H1 (cell line): Measurements from ENCODE around the gene TBC1D22A. TPM values are rescaled to one million over a fixed set of nuclear protein-coding genes. Genes with fewer than 3 reads are reported as not detected.

ENCODE experiments used
- CTCF ChIA-PET: fragments of 300-600 bp; sonication (Branson Sonifier 250); formaldehyde crosslinking; loops from one replicate; lab custom pipeline; 2021; ENCODE audit not compliant: partially characterized antibody; lab: Charles Lee
- POLR2A ChIA-PET: fragments of 300-600 bp; sonication (Branson Sonifier 250); formaldehyde crosslinking; loops from one replicate; lab custom pipeline; 2021; ENCODE audit warnings: inconsistent platforms; ENCODE audit not compliant: partially characterized antibody; lab: Charles Lee
- DNase-seq, 2 experiments: peaks; one replicate each; pipeline versions ENCODE4 v3.0.0 to v3.0.0-alpha.2; 2010 to 2022; ENCODE audit warnings: low spot score in 2 of 2, low read depth in 1 of 2, mixed read lengths in 1 of 2
- FAIRE-seq: peaks from 2 replicates; lab custom pipeline; 2011; peaks lifted over from hg19 to GRCh38; lab: Jason Lieb, UNC
- H2AFZ ChIP-seq: 2 replicates; pipeline ENCODE4 v1.8.1; 2012; ENCODE audit warnings: low read length, inconsistent platforms
- H2AK5ac ChIP-seq: 2 replicates; pipeline ENCODE4 v1.6.1; 2013; ENCODE audit warnings: low read depth, low read length
- H2BK120ac ChIP-seq: replicated peaks from 2 replicates; pipeline ENCODE3; 2013; ENCODE audit warnings: low read depth, low read length, inconsistent platforms
- H2BK12ac ChIP-seq: 2 replicates; pipeline ENCODE4 v1.6.1; 2013; ENCODE audit warnings: low read depth, low read length
- H2BK15ac ChIP-seq: 2 replicates; pipeline ENCODE4 v1.6.1; 2013; ENCODE audit warnings: low read length
- H2BK20ac ChIP-seq: 2 replicates; pipeline ENCODE4 v1.6.1; 2013; ENCODE audit warnings: low read length
- H2BK5ac ChIP-seq: 2 replicates; pipeline ENCODE4 v1.6.1; 2013; ENCODE audit warnings: low read depth, low read length
- H3K14ac ChIP-seq: 2 replicates; pipeline ENCODE4 v1.6.1; 2013; ENCODE audit warnings: inconsistent platforms; ENCODE audit not compliant: insufficient read length
- H3K18ac ChIP-seq: 2 replicates; pipeline ENCODE4 v1.6.1; 2013; ENCODE audit warnings: low read length; ENCODE audit errors: extremely low read depth
- H3K23ac ChIP-seq: 2 replicates; pipeline ENCODE4 v1.6.1; 2013; ENCODE audit warnings: inconsistent platforms; ENCODE audit not compliant: insufficient read length
- H3K23me2 ChIP-seq: 2 replicates; pipeline ENCODE4 v1.6.1; 2013; ENCODE audit warnings: low read depth, low read length
- H3K27ac ChIP-seq: 2 replicates; pipeline ENCODE4 v1.6.1; 2011; ENCODE audit warnings: low read depth, low read length, inconsistent platforms
- H3K27me3 ChIP-seq, 4 experiments: replicated peaks in 1 of 4; 1 replicate in 1 of 4; 2 replicates in 3 of 4; pipeline versions ENCODE4 v1.6.1 to v1.8.1; 2011 to 2013; ENCODE audit warnings: low read length in 3 of 4, mild to moderate bottlenecking in 3 of 4, inconsistent platforms in 2 of 4, mixed read lengths in 2 of 4, moderate library complexity in 1 of 4; ENCODE audit not compliant: control insufficient read depth in 3 of 4, insufficient read depth in 3 of 4; ENCODE audit errors: extremely low read depth in 1 of 4
- H3K36me3 ChIP-seq, 4 experiments: 2 replicates each; pipeline versions ENCODE4 v1.6.1 to v1.8.1; 2011 to 2013; ENCODE audit warnings: mild to moderate bottlenecking in 4 of 4, low read length in 3 of 4, moderate library complexity in 2 of 4, control low read depth in 1 of 4, inconsistent platforms in 1 of 4; ENCODE audit not compliant: insufficient read depth in 4 of 4, control insufficient read depth in 2 of 4
- H3K4ac ChIP-seq: replicated peaks from 2 replicates; pipeline ENCODE3; 2013; ENCODE audit warnings: low read length, low read depth, mixed read lengths, inconsistent platforms; ENCODE audit not compliant: insufficient read length
- H3K4me1 ChIP-seq, 4 experiments: replicated peaks in 1 of 4; 1 replicate in 1 of 4; 2 replicates in 3 of 4; pipeline versions ENCODE4 v1.6.1 to v1.8.1; 2011 to 2013; ENCODE audit warnings: low read length in 3 of 4, inconsistent platforms in 2 of 4, mixed read lengths in 1 of 4; ENCODE audit not compliant: insufficient read depth in 4 of 4, control insufficient read depth in 3 of 4
- H3K4me2 ChIP-seq, 2 experiments: 2 replicates each; pipeline versions ENCODE4 v1.6.1 to v1.8.1; 2011 to 2013; ENCODE audit warnings: low read depth in 2 of 2, low read length in 2 of 2, control low read depth in 1 of 2, inconsistent platforms in 1 of 2, mild to moderate bottlenecking in 1 of 2; ENCODE audit not compliant: insufficient read depth in 1 of 2
- H3K4me3 ChIP-seq, 4 experiments: fragments of 200-600, 300-600 bp in 1 of 4; sonication (generic), shearing (Covaris generic), sonication (Bioruptor Twin) in 1 of 4; 2 replicates each; pipeline versions ENCODE4 v1.5.1 to v1.8.1; 2011 to 2016; ENCODE audit warnings: low read length in 4 of 4, low read depth in 3 of 4, control low read depth in 2 of 4, inconsistent platforms in 2 of 4, mild to moderate bottlenecking in 2 of 4, mixed read lengths in 1 of 4, moderate library complexity in 1 of 4; ENCODE audit not compliant: insufficient read depth in 2 of 4; ENCODE audit errors: extremely low read depth in 1 of 4
- H3K56ac ChIP-seq: replicated peaks from 2 replicates; pipeline ENCODE3; 2013; ENCODE audit warnings: low read depth, mild to moderate bottlenecking, mixed read lengths, low read length, inconsistent platforms; ENCODE audit not compliant: insufficient read length
- H3K79me1 ChIP-seq: 2 replicates; pipeline ENCODE4 v1.6.1; 2013; ENCODE audit warnings: low read depth, low read length, control low read depth
- H3K79me2 ChIP-seq, 2 experiments: 2 replicates each; pipeline versions ENCODE4 v1.6.1 to v1.8.1; 2012 to 2013; ENCODE audit warnings: low read length in 2 of 2, mild to moderate bottlenecking in 2 of 2, inconsistent platforms in 1 of 2; ENCODE audit not compliant: insufficient read depth in 2 of 2, control insufficient read depth in 1 of 2
- H3K9ac ChIP-seq, 4 experiments: replicated peaks in 1 of 4; 1 replicate in 1 of 4; 2 replicates in 3 of 4; pipeline versions ENCODE4 v1.6.1 to v1.8.1; 2011 to 2013; ENCODE audit warnings: low read depth in 3 of 4, low read length in 3 of 4, control low read depth in 2 of 4, mild to moderate bottlenecking in 2 of 4, moderate library complexity in 2 of 4, inconsistent platforms in 1 of 4; ENCODE audit errors: extremely low read depth in 1 of 4
- H3K9me3 ChIP-seq, 2 experiments: 2 replicates each; pipeline versions ENCODE4 v1.6.1 to v1.8.1; 2012 to 2013; ENCODE audit warnings: mild to moderate bottlenecking in 2 of 2, moderate library complexity in 2 of 2, control low read depth in 1 of 2, inconsistent platforms in 1 of 2, low read depth in 1 of 2, low read length in 1 of 2, mixed read lengths in 1 of 2; ENCODE audit not compliant: insufficient read depth in 2 of 2
- H4K20me1 ChIP-seq, 2 experiments: replicated peaks in 1 of 2; 2 replicates each; pipeline versions ENCODE3 to v1.8.1; 2011 to 2013; ENCODE audit warnings: inconsistent platforms in 2 of 2, low read length in 2 of 2, mild to moderate bottlenecking in 1 of 2; ENCODE audit not compliant: insufficient read depth in 2 of 2, control insufficient read depth in 1 of 2
- H4K5ac ChIP-seq: 2 replicates; pipeline ENCODE4 v1.6.1; 2013; ENCODE audit warnings: low read length, low read depth, mixed read lengths, inconsistent platforms; ENCODE audit not compliant: insufficient read length
- H4K8ac ChIP-seq: 2 replicates; pipeline ENCODE4 v1.8.0; 2013; ENCODE audit warnings: mild to moderate bottlenecking, moderate library complexity, low read length, inconsistent platforms; ENCODE audit not compliant: insufficient read depth; ENCODE audit errors: extremely low read depth
- H4K91ac ChIP-seq: replicated peaks from 2 replicates; pipeline ENCODE3; 2013; ENCODE audit warnings: low read length, mixed read lengths, inconsistent platforms; ENCODE audit not compliant: insufficient read length
- RNF2 ChIP-seq: fragments of 200-900, 300-1000 bp; sonication (generic); IDR thresholded peaks from 2 replicates; pipeline ENCODE4 v1.7.1; 2016; ENCODE audit warnings: borderline replicate concordance, low read depth, mild to moderate bottlenecking, antibody characterized with exemption, low read length; ENCODE audit not compliant: poor library complexity, severe bottlenecking; ENCODE audit errors: missing control alignments
- WGBS, 2 experiments: shearing (Covaris generic) in 1 of 2; methylation state at CpG; one replicate each; pipeline versions ENCODE4 v1.1.6 to v1.1.7; 2013 to 2015; ENCODE audit warnings: low lambda C conversion rate in 2 of 2, mixed read lengths in 2 of 2, inconsistent platforms in 1 of 2, low coverage in 1 of 2, missing lambda C conversion rate in 1 of 2; ENCODE audit not compliant: insufficient replicate concordance in 2 of 2, insufficient coverage in 1 of 2, insufficient read length in 1 of 2; ENCODE audit errors: extremely low coverage in 1 of 2, missing lambda C conversion rate in 1 of 2; 5-methylcytosine and 5-hydroxymethylcytosine counted together
- polyA plus RNA-seq, 7 experiments: library from polyadenylated mRNA; depleted of rRNA in 3 of 7; stranded (reverse) in 5 of 7; unstranded in 2 of 7; fragments of >200 nt in 5 of 7; fragments of 200-250 nt in 2 of 7; gene quantifications; 1 replicate in 5 of 7; 2 replicates in 1 of 7; 4 replicates in 1 of 7; pipeline versions ENCODE4 v1.2.1 to v1.2.3, GENCODE V29; 2011 to 2013; ENCODE audit warnings: missing spikeins in 2 of 7, mixed read lengths in 2 of 7
- total RNA-seq: library from RNA; stranded (reverse); fragmentation: NEBNext Ultra II Directional; extraction: Animal tissue kit (Norgen Biotek cat#: 25700); gene quantifications from 2 replicates; pipeline ENCODE4 v1.2.1, GENCODE V29; 2021

Gene TBC1D22A
- total and polyA plus RNA-seq, 2 of the 8 experiments (the other 6 are each of a cell fraction or from before 2014, with no cell fraction given) = 11.9 to 18.4 TPM

DNA sequence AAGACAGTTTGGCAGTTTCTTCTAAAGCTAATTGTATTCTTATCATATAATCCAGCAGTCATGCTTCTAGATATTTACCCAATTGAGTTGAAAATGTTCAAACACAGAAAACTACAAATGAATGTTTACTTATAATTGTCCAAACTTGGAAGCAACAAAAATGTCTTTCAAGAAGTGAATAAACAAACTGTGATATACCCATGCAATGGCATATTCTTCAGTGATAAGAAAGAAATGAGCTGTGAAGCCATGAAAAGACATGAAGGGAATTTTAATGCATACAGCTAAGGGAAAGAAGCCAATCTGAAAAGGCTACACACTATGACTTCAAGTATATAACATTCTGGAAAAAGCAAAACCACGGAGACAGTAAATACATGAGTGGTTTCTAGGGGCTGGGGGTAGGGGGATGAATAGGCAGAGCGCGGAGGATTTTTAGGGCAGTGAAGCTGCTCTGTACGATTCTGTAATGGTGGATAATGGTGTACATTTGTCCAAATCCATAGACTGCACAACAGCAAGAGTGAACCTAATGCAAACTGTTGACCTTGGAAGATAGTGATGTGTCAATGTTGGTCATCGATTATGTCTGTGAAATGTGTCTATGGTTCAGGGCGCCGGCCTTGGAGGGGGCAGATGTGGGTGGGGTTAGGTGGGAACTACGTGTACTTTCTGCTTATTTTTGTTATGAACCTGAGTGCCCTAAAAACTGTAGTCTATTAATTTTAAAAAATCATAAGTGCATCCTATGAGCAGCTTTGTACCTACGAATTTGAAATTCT lies 424.9 kb downstream of the TBC1D22A start:
- Histone ChIP-seq H3K4me3 (no peak overlapping the region), H2BK5ac (no peak overlapping the region), H2AFZ (no peak overlapping the region), H2BK120ac (no peak overlapping the region), H3K27me3 (no peaks in the 10 kb centered on the region), H3K36me3 (no peaks in the 10 kb centered on the region), H2BK12ac (no peak overlapping the region), H3K79me1 (no peaks in the 10 kb centered on the region), H3K9ac (no peak overlapping the region), H3K4ac (no peak overlapping the region), H4K8ac (no peak overlapping the region), H3K79me2 (no peaks in the 10 kb centered on the region), H3K9me3 (peaks cover 28 to 57% of the 10 kb centered on the region in 2 experiments), H2BK20ac (no peak overlapping the region), H3K4me2 (no peak overlapping the region), H3K4me1 (no peaks in the 10 kb centered on the region)
- ChIA-PET POLR2A (no interaction called here), CTCF (no interaction called here)
- DNase-seq = no peak
- TF ChIP-seq RNF2 = no peak
- TF ChIP-seq, all 59 proteins: peak for 0
- Histone ChIP-seq H3K23ac (no peak overlapping the region), H2AK5ac (no peak overlapping the region), H3K56ac (no peak overlapping the region), H3K18ac (no peak overlapping the region), H4K20me1 (no peaks in the 10 kb centered on the region), H3K27ac (no peak overlapping the region), H2BK15ac (no peak overlapping the region), H3K14ac (no peak overlapping the region), H4K91ac (no peak overlapping the region), H3K23me2 (no peaks in the 10 kb centered on the region), H4K5ac (no peak overlapping the region)
- FAIRE-seq = no peak
- WGBS, 2 experiments = 85% methylated on average over 9 of the region's 9 CpGs; no CpG with 5 or more reads in 1 of the 2 experiments
